Ascending aorta (tissue), 2 donors: ENCODE measurements around the gene TCERG1L. TPM values are rescaled to one million over a fixed set of nuclear protein-coding genes. Genes with fewer than 3 reads are reported as not detected.

Experiments
- DNase-seq, 2 donors: peaks; one replicate each; pipeline ENCODE4 v3.0.0-alpha.2; 2019; ENCODE audit warnings: low spot score in 2 of 2
- H3K27ac ChIP-seq, 2 donors: fragments of 200-600 bp; sonication (generic); one replicate each; pipeline ENCODE4 v1.5.1; 2016 to 2017; ENCODE audit warnings: mild to moderate bottlenecking in 1 of 2
- H3K27me3 ChIP-seq: fragments of 200-600 bp; sonication (generic); one replicate; pipeline ENCODE4 v1.5.1; 2017
- H3K36me3 ChIP-seq, 2 donors: fragments of 200-600 bp; sonication (generic); one replicate each; pipeline ENCODE4 v1.5.1; 2016
- H3K4me1 ChIP-seq, 2 donors: fragments of 200-600 bp; sonication (generic); one replicate each; pipeline ENCODE4 v1.5.1; 2016 to 2017; ENCODE audit warnings: mild to moderate bottlenecking in 1 of 2
- H3K4me3 ChIP-seq, 2 donors: fragments of 200-600 bp; sonication (generic); one replicate each; pipeline ENCODE4 v1.5.1; 2016 to 2017; ENCODE audit warnings: mild to moderate bottlenecking in 1 of 2
- H3K9me3 ChIP-seq, 2 donors: fragments of 200-600 bp; sonication (generic); one replicate each; pipeline ENCODE4 v1.5.1; 2016
- intact Hi-C: fragments of 100-400 bp; cut with DNase I; formaldehyde crosslinking; loops from one replicate; pipeline ENCODE4 v1.15.1; 2023
- total RNA-seq: library from RNA; depleted of rRNA; stranded (reverse); fragments of >200 nt; gene quantifications from one replicate; pipeline ENCODE4 v1.1.0, GENCODE V29; 2016
- TF ChIP-seq, protein P1 (sequence below), 3 experiments: fragments of 200-600 bp in 2 of 3; fragments of 450-650 bp in 1 of 3; sonication (generic) in 2 of 3; IDR thresholded peaks; one replicate each; pipeline ENCODE4 v1.5.1; 2016 to 2019; ENCODE audit warnings: antibody characterized with exemption in 3 of 3, mild to moderate bottlenecking in 1 of 3, moderate library complexity in 1 of 3

Gene TCERG1L
- total RNA-seq, 1 donor from 2014 or later, result not detected

DNA sequence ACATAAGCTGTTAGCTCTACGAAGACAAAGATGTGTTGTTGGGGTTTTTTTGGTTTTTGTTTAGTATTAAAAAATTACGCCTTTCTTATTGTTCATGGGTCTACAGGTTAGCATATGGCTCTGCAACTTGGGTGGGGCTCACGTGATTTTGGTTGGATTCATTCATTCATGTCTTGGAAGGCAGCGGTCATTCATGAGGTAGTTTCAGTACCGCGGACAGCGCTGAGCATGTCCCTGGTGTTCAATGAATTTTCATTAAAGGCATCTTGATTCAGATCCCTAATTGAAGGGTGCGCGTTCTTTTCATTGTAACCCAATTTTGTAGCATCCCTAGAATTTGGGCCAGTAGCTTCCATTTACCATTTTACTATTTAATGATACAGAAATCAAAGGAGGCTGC is 42.9 kb upstream of the TCERG1L start:
- Histone ChIP-seq H3K9me3 (no peaks in the 10 kb centered on the region), H3K27me3 (no peaks in the 10 kb centered on the region), H3K27ac (no peak overlapping the region), H3K4me1 (no peaks in the 10 kb centered on the region), H3K4me3 (no peak overlapping the region), H3K36me3 (no peaks in the 10 kb centered on the region)
- intact Hi-C loops, result no loop called here
- TF ChIP-seq, protein P1, sequence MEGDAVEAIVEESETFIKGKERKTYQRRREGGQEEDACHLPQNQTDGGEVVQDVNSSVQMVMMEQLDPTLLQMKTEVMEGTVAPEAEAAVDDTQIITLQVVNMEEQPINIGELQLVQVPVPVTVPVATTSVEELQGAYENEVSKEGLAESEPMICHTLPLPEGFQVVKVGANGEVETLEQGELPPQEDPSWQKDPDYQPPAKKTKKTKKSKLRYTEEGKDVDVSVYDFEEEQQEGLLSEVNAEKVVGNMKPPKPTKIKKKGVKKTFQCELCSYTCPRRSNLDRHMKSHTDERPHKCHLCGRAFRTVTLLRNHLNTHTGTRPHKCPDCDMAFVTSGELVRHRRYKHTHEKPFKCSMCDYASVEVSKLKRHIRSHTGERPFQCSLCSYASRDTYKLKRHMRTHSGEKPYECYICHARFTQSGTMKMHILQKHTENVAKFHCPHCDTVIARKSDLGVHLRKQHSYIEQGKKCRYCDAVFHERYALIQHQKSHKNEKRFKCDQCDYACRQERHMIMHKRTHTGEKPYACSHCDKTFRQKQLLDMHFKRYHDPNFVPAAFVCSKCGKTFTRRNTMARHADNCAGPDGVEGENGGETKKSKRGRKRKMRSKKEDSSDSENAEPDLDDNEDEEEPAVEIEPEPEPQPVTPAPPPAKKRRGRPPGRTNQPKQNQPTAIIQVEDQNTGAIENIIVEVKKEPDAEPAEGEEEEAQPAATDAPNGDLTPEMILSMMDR (IDR thresholded peaks at IDR 0.05), result no peak
- no peak for DNase-seq

DNA sequence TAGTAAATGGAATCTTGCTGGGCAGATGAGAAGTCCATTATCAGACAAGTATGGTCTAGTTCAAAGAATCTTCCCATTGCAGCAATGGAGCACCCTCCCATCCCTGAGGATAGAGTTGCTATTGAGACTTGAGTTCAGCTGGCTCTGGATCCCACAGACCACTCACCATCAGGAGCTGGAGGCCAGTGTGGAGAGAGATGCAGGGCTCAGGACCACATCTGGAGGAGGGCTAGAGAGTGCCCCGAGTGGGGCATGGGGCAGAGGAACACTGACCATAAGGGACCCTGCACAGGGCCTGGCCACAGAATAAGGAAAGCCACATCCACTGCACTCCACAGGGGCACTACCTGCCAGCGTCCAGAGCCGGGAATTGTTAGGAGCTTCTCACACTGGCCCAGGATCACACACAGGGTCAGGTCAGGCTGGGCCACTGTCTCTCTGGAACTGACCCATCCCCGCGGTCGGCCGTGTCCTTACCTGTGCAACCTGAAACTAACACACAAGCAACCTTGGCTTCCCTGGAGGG is 41.3 kb upstream of the TCERG1L start:
- intact Hi-C loops, result no loop called here
- no peak for DNase-seq
- TF ChIP-seq, protein P1 (IDR thresholded peaks at IDR 0.05), result no peak
- Histone ChIP-seq H3K27ac (no peak overlapping the region), H3K36me3 (no peaks in the 10 kb centered on the region), H3K4me1 (no peaks in the 10 kb centered on the region), H3K27me3 (no peaks in the 10 kb centered on the region), H3K4me3 (no peak overlapping the region), H3K9me3 (no peaks in the 10 kb centered on the region)

DNA sequence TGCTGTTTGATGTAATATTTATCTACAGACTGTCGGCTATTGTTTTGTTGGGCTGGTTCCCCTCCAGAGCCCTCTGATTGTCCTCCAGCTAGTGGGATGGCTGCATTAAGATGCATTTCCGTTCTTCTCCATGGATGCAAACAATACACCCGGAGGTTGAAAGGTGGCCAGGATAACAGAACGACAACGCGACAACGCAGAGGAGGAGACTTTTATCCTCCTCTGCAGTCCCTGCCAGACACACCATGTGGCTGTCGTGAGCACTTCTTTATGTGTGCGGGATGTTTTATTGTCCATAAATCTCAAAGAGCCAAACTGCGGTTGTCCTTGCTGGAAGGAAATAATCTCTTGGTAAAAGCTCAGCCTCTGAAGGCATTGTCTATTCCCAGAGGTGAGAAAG is 39.1 kb upstream of the TCERG1L start:
- TF ChIP-seq, protein P1 (IDR thresholded peaks at IDR 0.05), result no peak
- Histone ChIP-seq H3K9me3 (no peaks in the 10 kb centered on the region), H3K27me3 (no peaks in the 10 kb centered on the region), H3K27ac (no peak overlapping the region), H3K4me3 (no peak overlapping the region), H3K4me1 (no peaks in the 10 kb centered on the region), H3K36me3 (no peaks in the 10 kb centered on the region)
- intact Hi-C loops, result no loop called here
- no peak for DNase-seq

DNA sequence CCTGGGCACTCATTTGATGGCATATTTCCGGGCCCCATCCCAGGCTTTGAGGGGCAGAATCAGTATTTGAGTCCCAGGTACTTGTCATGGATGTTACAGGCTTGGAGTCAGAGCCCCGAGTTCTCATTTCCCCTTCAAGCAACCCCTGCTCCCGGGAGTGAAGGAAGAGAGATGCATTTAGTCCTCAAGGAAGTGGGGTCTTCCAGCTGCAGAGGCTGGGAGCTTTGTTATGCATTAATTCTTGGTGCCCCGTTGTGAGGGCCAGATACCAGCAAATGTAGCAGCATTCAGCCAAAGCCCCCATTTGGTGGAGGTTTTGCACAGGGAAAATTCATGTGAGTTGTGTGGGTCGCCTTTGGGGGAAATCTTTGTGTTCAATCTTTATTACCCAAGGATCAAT is 38.7 kb upstream of the TCERG1L start:
- Histone ChIP-seq H3K4me3 (no peak overlapping the region), H3K9me3 (no peaks in the 10 kb centered on the region), H3K4me1 (no peaks in the 10 kb centered on the region), H3K27me3 (no peaks in the 10 kb centered on the region), H3K36me3 (no peaks in the 10 kb centered on the region), H3K27ac (no peak overlapping the region)
- TF ChIP-seq, protein P1 (IDR thresholded peaks at IDR 0.05), result no peak
- intact Hi-C loops, result no loop called here
- DNase-seq, result no peak

DNA sequence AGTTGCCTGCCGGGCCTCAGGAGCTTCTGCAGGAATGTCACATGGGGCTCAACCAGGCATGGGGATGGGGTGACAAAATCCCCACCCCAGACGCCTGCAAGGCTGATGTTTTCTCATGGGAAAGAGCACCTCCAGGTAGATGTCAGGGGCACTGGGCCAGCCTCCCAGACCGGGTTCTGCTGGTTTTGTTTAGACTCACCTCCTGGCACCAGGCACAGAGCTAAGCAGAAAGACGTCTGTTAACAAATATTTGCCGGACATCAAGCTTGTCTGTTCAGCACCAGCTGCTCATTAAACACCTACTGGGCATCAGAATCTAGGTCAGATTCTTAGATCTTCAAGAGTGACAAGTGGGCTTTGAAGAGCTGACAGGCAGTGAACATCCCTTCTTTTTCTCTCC is 34.9 kb upstream of the TCERG1L start:
- no peak for DNase-seq
- H3K36me3 ChIP-seq, result no peaks in the 10 kb centered on the region

More for the DNA sequence above, 34.9 kb upstream of the TCERG1L start:
- Histone ChIP-seq H3K9me3 (no peaks in the 10 kb centered on the region), H3K27me3 (no peaks in the 10 kb centered on the region), H3K27ac (no peak overlapping the region), H3K4me3 (no peak overlapping the region), H3K4me1 (no peaks in the 10 kb centered on the region)
- TF ChIP-seq, protein P1 (IDR thresholded peaks at IDR 0.05), result no peak
- intact Hi-C loops, result no loop called here
